Measurements from ENCODE around the gene TMEM235. TPM values are rescaled to one million over a fixed set of nuclear protein-coding genes. Genes with fewer than 3 reads are reported as not detected.

The TMEM235 gene
- polyA plus RNA-seq, 1 of the 3 experiments (the other 2 are of a cell fraction), result not detected

- Histone ChIP-seq H3K4me3 (ENCODE audit: low read depth in 2 of 2, low read length in 1 of 2) (no peak overlapping the region), H3K36me3 (replicated peaks in 1 of 2; ENCODE audit: control insufficient read depth in 1 of 2, insufficient read depth in 2 of 2, low read length in 1 of 2) (no peaks in the 10 kb centered on the region), H3K79me2 (ENCODE audit: insufficient read depth) (no peaks in the 10 kb centered on the region), H3K27ac (ENCODE audit: low read depth in 2 of 2, low read length in 1 of 2) (no peak overlapping the region), H3K9me2 (no peaks in the 10 kb centered on the region), H3K27me3 (ENCODE audit: insufficient read depth) (peaks cover 21% of the 10 kb centered on the region), H2AFZ (ENCODE audit: low read depth) (no peak overlapping the region), H4K20me1 (ENCODE audit: insufficient read depth) (no peaks in the 10 kb centered on the region), H3K4me1 (ENCODE audit: control insufficient read depth in 1 of 2, insufficient read depth in 2 of 2, low read depth in 1 of 2, low read length in 1 of 2) (peaks cover 0 to 22% of the 10 kb centered on the region in 2 experiments; a peak in 1 of 4 replicates), H3K9ac (no peak overlapping the region), H3F3A (replicated peaks; ENCODE audit: insufficient read depth) (no peaks in the 10 kb centered on the region), H3K4me2 (0 out of 2 replicates have a peak overlapping the region, but pooled peaks have one; percentile 15), H3K9me3 (no peaks in the 10 kb centered on the region)
- TF ChIP-seq, protein P1, sequence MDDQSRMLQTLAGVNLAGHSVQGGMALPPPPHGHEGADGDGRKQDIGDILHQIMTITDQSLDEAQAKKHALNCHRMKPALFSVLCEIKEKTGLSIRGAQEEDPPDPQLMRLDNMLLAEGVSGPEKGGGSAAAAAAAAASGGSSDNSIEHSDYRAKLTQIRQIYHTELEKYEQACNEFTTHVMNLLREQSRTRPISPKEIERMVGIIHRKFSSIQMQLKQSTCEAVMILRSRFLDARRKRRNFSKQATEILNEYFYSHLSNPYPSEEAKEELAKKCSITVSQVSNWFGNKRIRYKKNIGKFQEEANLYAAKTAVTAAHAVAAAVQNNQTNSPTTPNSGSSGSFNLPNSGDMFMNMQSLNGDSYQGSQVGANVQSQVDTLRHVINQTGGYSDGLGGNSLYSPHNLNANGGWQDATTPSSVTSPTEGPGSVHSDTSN (IDR thresholded peaks at IDR 0.05), result no peak
- no peak for TF ChIP-seq EZH2phosphoT487 (IDR thresholded peaks at IDR 0.05; ENCODE audit: borderline replicate concordance, low read depth)
- TF ChIP-seq YY1 (IDR thresholded peaks at IDR 0.05; ENCODE audit: low read depth), result no peak
- TF ChIP-seq TEAD4 (IDR thresholded peaks at IDR 0.05; ENCODE audit: borderline replicate concordance, insufficient read depth), result no peak
- TF ChIP-seq, protein P2, sequence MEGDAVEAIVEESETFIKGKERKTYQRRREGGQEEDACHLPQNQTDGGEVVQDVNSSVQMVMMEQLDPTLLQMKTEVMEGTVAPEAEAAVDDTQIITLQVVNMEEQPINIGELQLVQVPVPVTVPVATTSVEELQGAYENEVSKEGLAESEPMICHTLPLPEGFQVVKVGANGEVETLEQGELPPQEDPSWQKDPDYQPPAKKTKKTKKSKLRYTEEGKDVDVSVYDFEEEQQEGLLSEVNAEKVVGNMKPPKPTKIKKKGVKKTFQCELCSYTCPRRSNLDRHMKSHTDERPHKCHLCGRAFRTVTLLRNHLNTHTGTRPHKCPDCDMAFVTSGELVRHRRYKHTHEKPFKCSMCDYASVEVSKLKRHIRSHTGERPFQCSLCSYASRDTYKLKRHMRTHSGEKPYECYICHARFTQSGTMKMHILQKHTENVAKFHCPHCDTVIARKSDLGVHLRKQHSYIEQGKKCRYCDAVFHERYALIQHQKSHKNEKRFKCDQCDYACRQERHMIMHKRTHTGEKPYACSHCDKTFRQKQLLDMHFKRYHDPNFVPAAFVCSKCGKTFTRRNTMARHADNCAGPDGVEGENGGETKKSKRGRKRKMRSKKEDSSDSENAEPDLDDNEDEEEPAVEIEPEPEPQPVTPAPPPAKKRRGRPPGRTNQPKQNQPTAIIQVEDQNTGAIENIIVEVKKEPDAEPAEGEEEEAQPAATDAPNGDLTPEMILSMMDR (IDR thresholded peaks at IDR 0.05), result no peak
- no peak for TF ChIP-seq SMC3 (IDR thresholded peaks at IDR 0.05; ENCODE audit: low read depth, low read length)
- no peak for TF ChIP-seq RXRA (IDR thresholded peaks at IDR 0.05; ENCODE audit: borderline replicate concordance, low read depth)
- TF ChIP-seq NRF1 (IDR thresholded peaks at IDR 0.05; ENCODE audit: low read depth, low read length), result no peak
- TF ChIP-seq GABPA (IDR thresholded peaks at IDR 0.05; ENCODE audit: low read depth), result no peak
- no peak for TF ChIP-seq EP300 (IDR thresholded peaks at IDR 0.05; ENCODE audit: borderline replicate concordance in 1 of 2, low read depth in 1 of 2, low read length in 1 of 2)
- TF ChIP-seq IRF3 (IDR thresholded peaks at IDR 0.05; ENCODE audit: low read depth, low read length), result no peak
- CTCF ChIA-PET, result interaction anchor here (1.9 kb wide), 1 partner anchor 19 kb away, joined by 11 read pairs; no protein-coding TSS in a partner anchor
- POLR2A ChIA-PET, result interaction anchor here (1.0 kb wide), 1 partner anchor 19 kb away, joined by 3 read pairs; no protein-coding TSS in a partner anchor
- WGBS (ENCODE audit: low lambda C conversion rate), result 48% methylated on average over 35 of the region's 55 CpGs
- peak; percentile 85 for DNase-seq
These were observed 794 bp downstream of the TMEM235 start for GRCh38 chr17:78231991-78232858.

GRCh38 chr17:78232859-78233173 lies 1.4 kb downstream of the TMEM235 start:
- Histone ChIP-seq H3K79me2 (ENCODE audit: insufficient read depth) (no peaks in the 10 kb centered on the region), H3K4me2 (no peak overlapping the region), H2AFZ (ENCODE audit: low read depth) (no peak overlapping the region), H3K36me3 (replicated peaks in 1 of 2; ENCODE audit: control insufficient read depth in 1 of 2, insufficient read depth in 2 of 2, low read length in 1 of 2) (no peaks in the 10 kb centered on the region), H3K9me3 (no peaks in the 10 kb centered on the region), H3K27me3 (ENCODE audit: insufficient read depth) (peaks cover 21% of the 10 kb centered on the region), H3K4me3 (ENCODE audit: low read depth in 2 of 2, low read length in 1 of 2) (no peak overlapping the region), H3K9me2 (no peaks in the 10 kb centered on the region), H3F3A (replicated peaks; ENCODE audit: insufficient read depth) (no peaks in the 10 kb centered on the region), H3K4me1 (ENCODE audit: control insufficient read depth in 1 of 2, insufficient read depth in 2 of 2, low read depth in 1 of 2, low read length in 1 of 2) (peaks cover 0 to 23% of the 10 kb centered on the region in 2 experiments; a peak in 1 of 4 replicates), H4K20me1 (ENCODE audit: insufficient read depth) (no peaks in the 10 kb centered on the region), H3K27ac (ENCODE audit: low read depth in 2 of 2, low read length in 1 of 2) (no peak overlapping the region), H3K9ac (no peak overlapping the region)
- ChIA-PET CTCF (interaction anchor here (1.9 kb wide), 1 partner anchor 18 kb away, joined by 11 read pairs; no protein-coding TSS in a partner anchor), POLR2A (no interaction called here)
- no peak for TF ChIP-seq CHD2 (IDR thresholded peaks at IDR 0.05; ENCODE audit: low read length, partially characterized antibody)
- DNase-seq, result no peak
- WGBS (ENCODE audit: low lambda C conversion rate), result 80% methylated on average over 2 of the region's 2 CpGs

Data from SK-N-SH (cell line).